Activated CD4-positive, alpha-beta T cell treated with anti-CD3 and anti-CD28 coated beads, Interleukin-2, amount 50 U/mL, for 48 hours (primary cell): ENCODE results near the gene CTNNBL1.
"Not testable (repeated sequence)": the region's sequence is repeated elsewhere in the genome, so short reads cannot be mapped to it uniquely, and the experiment has no call there.

ENCODE experiments used
- DNase-seq, 2 experiments: peaks; one replicate each; pipeline ENCODE4 v3.0.0-alpha.2; 2020

The CTNNBL1 gene

GRCh38 chr20:37823296-37823980 is 129.6 kb downstream of the CTNNBL1 start:
- no peak for DNase-seq

GRCh38 chr20:37827605-37828004 is 133.8 kb downstream of the CTNNBL1 start:
- DNase-seq = no peak

GRCh38 chr20:37828684-37829083 is 134.9 kb downstream of the CTNNBL1 start:
- DNase-seq = no peak

DNA sequence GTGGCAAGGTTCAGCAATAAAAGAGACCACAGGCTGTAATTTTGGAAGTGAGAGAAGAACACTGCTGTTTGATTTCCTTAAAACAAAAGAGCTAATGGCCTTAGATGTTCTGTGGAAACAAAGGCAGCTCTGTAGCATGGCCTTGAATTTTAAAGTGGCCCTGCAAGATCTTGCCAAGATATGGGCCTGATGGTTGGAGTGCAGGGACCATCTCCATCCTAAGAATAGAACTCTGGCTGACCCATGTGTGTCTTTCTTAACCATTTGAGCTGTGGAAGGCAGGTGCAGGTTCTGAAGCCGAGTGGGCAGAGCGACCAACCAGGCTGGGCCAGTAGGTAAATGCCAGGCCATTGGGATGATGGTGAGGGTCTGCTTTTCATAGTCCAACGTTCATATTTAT is 135.3 kb downstream of the CTNNBL1 start:
- DNase-seq = no peak

DNA sequence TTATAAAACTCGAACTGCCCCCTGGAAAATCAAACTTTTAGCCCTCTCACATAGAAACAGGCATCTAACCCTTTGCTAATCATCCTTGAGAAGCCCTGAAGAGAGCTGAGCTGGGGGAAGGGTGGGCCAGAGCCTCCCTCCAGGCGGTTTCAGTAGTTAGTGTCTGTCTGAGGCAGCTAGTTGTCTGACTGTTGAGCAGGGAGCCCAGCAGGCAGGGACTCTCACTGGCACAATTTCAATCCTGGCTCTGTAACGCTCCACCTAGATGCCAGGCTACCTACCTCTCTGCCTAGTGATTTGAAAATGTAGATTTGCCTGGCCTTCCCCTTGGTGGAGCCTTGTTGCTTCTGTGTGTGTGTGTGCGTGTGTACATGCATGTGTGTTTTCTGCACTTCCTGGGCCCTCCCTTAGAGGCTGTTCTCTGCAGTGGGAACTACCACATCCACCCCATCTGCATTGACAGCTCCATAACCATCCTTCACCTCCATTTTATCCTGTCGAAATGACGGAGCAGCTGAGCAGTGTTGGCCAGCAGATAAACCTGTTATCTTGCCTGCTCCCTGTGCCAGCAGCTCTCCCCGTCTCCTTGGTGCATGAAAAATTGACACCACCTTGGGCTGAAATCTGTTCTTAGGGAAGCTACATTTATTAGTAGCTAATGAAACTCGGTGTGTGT is 139.5 kb downstream of the CTNNBL1 start:
- DNase-seq = no peak

DNA sequence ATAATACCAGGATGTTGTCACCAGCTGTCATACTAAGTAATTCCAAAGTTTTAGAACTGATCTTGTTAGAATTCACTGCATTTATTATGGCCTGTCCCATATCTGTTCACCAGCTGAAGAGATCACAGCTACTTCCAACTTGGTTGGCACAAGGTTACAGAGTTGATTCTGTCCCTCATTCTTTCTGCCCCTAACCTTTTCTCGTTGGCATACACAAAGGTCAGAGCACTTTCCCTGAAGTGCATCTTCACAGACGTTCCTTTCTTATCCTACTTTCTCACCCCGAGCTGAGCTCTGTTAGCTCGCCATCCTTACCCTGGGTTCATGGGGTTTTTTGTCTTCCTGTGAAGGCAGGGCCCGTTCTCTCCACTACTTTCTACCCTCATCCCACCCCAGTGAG is 143.1 kb downstream of the CTNNBL1 start:
- no peak for DNase-seq

GRCh38 chr20:37837924-37838323 is 144.1 kb downstream of the CTNNBL1 start:
- DNase-seq = no peak

DNA sequence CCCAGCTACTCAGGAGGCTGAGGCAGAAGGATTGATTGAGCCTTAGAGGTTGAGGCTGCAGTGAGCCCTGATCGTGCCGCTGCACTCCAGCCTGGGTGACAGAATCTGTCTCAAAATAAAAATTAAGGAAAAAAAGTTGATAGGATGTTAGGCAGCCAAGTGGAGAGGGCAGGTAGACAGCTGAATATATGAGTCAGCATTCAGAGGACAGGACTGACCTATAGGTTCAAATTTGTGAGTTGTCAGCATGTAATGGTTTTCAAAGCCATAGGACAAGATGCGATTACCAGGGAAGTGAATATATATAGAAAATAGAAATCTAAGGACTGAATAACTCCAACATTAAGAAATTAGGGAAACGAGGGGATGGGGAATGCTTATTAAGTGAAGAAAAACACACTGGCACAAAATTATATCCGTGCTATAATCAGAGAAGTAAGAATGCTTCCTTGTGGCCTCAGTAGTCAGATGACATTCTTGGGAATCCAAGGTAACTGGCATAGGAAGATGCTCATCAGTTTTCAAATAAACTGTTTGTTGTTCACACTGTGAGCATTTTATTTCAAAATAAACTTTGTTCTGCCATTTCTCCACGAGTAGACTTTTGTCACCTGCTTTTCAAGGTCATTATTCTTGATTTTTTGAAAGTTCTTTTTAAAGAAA is 145.1 kb downstream of the CTNNBL1 start:
- no peak for DNase-seq

- DNase-seq = no peak
Measured at GRCh38 chr20:37839432-37839827, 145.6 kb downstream of the CTNNBL1 start.

DNA sequence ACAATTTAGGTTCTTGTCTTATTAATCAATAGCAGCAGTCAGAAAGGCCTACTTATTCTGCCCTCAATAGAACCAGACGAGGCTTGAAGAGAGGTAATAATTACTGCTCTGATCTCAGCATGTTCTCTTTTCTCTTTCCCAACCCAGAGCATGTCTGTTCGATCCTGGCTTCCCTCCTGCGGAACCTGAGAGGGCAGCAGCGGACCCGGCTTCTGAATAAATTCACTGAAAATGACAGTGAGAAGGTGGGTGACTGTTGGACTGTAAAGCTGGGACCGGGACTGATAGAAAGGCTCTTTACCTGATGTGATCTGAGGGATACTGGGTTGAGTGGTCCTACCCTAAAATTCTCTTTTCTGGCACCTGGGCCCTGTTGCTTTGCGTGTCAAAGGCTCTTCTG is 146.1 kb downstream of the CTNNBL1 start:
- no peak for DNase-seq

- DNase-seq = no peak
Measured at GRCh38 chr20:37841389-37841788, 147.6 kb downstream of the CTNNBL1 start.

- DNase-seq = no peak
Measured at GRCh38 chr20:37841971-37842370, 148.1 kb downstream of the CTNNBL1 start.

GRCh38 chr20:37845241-37845681 is 151.4 kb downstream of the CTNNBL1 start:
- no peak for DNase-seq

GRCh38 chr20:37845878-37846277 is 152.0 kb downstream of the CTNNBL1 start:
- no peak for DNase-seq

DNA sequence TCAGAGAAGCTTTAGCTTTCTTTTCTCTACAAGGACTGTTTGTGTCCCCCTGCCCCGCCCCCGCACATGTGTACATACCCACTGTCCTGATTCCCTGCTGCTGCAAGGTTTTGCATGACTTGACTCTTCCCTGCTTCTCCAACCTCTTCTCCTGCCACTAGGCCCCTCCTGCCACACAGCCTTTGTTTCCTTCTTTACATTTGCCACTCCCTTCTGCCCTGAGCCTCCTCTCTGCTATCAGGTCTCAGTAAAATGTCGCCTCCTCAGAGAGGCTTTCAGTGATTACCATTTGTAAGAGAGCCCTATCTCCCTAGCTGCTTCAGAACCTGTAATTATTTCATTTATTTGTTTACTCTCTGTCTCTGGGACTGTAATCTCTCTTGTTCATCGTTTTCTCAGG is 152.7 kb downstream of the CTNNBL1 start:
- no peak for DNase-seq

DNA sequence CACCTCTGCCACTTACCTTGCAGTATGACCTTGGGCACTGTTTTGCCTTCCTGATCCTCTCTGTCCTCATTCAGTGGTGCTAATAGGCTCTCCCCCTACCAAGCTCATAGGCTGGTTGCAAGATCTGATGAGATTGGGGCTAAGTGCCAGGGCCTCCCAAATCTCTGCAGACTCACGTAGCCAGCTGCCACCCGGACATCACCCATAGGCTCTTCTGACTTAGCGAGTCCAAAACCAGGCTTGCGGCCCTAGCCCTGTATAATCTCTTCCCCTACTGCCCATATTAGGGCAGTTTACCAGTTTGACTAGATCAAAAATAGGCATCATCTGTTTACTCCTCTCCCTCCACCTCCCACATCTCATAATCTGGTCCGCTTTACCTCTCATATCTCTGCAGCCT is 154.9 kb downstream of the CTNNBL1 start:
- no peak for DNase-seq

GRCh38 chr20:37849156-37849555 is 155.3 kb downstream of the CTNNBL1 start:
- DNase-seq = no peak

DNA sequence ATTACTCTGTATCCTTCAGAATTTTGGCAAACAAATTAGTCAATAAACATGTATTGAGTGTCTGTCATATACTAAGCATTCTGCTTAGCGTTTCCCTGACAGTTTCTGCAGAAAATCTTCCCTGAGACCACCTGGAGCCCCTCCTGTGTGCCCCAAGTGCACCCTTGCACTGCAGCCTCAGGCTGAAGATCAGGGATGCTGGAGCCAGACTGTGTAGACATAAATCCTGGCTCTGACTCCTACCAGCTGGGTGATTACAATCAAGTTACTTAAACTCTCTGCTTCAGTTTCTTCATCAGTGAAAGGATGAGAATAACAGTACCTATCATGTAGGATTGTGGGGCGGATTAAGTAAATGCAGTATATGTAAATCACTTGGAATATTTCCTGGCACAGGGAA is 155.7 kb downstream of the CTNNBL1 start:
- no peak for DNase-seq

- DNase-seq = no peak
Measured at GRCh38 chr20:37850036-37850592, 156.3 kb downstream of the CTNNBL1 start.

- DNase-seq = no peak
Measured at GRCh38 chr20:37850724-37851355, 157.0 kb downstream of the CTNNBL1 start.

DNA sequence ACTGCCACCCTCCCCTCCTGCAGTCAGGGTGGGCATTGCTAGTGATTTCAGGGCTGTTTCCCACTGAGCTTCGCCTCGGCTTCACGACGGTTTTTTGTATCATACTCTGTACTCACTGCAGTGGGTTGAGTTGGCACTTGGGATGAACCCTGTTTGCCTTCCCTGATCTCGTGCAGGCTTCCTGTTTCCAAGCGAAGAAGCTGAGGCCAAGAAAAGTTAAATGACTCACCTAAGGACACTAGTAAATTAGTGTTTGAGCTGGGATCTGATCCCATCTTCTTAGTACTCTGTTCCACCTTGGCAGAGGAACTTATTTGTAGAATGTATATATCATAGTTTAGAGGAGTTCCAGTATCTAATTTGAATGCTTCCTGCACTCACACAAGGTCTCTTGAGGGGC is 158.8 kb downstream of the CTNNBL1 start:
- no peak for DNase-seq

GRCh38 chr20:37853823-37854375 is 160.1 kb downstream of the CTNNBL1 start:
- DNase-seq = no peak

DNA sequence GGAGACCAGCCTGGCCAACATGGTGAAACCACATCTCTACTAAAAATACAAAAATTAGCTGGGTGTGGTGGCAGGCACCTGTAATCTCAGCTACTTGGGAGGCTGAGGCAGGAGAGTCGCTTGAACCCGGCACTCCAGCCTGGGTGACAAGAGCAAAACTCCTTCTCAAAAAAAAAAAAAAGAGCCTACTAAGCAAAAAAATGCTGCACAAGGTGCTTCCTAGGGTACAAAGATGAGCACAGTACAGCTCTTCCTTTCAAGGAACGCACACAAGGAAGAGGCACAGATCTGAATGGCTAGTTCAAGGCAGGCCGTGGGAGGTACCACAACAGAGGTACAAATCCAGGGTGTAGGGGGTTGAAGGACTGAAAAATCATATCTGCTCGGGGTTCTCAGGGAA is 162.2 kb downstream of the CTNNBL1 start:
- not testable (repeated sequence) for DNase-seq
